ENCODE results near the gene GPD1. TPM values are rescaled to one million over a fixed set of nuclear protein-coding genes. Genes with fewer than 3 reads are reported as not detected.

Gene GPD1
- total RNA-seq, 1 donor from 2014 or later, result 0.91 TPM

DNA sequence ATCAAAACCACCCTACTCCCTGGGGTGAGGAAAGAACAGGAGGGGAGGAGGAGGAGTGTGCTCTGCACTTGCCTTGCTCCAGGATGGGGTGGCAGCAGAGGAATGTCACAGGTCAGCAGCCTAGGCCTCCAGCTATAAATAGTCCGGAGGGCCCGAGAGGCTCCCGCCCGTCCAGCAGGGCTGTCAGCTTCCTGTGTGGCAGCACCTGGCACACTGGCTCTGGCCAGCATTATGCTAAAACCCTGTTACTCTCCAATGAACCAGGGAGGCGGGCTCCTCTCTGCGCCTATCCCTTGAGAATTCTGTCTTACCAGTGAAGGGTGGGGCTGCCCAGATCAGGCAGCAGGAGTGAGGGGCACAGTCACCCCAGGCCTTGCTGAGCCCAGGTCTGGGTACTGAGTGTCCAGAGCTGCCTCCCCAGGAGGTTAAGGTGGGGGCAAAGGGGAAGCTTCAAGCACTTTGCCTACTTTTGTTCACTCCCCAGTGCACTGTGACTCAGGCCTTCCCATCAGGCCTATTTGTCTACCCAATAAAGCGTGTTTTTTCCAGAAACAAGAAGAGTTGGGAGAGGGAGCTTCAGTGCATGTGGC is 7.0 kb downstream of the GPD1 start:
- Mint-ChIP-seq H3K4me3 (peak overlapping the region; percentile 95), H3K27ac (peak overlapping the region; percentile 86), H3K36me3 (ENCODE audit: low read depth) (peaks cover 12% of the 10 kb centered on the region), H3K27me3 (no peaks in the 10 kb centered on the region), H3K4me1 (peaks cover 28% of the 10 kb centered on the region), H3K9me3 (no peaks in the 10 kb centered on the region)
- intact Hi-C loops (cut with micrococcal nuclease), result loop anchor here (1.0 kb wide), 1 partner anchor 56 kb away; the partner anchor contains the start of gene CERS5
- DNase-seq, result peak; percentile 67

DNA sequence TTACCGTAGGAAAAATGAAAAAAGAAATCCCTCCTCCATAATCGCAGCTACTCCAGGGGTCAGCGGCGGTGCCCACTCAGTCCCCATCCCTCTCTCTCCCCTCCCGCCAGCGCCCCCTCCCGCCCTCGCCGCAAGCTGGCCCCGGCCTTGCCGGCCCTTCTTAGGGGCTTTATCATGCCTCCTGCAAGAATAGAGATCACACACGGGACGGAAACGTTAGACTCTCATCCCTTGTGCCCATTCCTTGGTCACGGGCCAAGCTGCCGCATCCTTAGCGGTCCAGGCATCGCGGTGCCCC is 7.5 kb downstream of the GPD1 start:
- peaks cover 30% of the 10 kb centered on the region for H3K4me1 Mint-ChIP-seq
- H3K36me3 Mint-ChIP-seq (ENCODE audit: low read depth), result peaks cover 17% of the 10 kb centered on the region
- intact Hi-C loops (cut with micrococcal nuclease), result loop anchor here (1.0 kb wide), 1 partner anchor 56 kb away; the partner anchor contains the start of gene CERS5
- no peaks in the 10 kb centered on the region for H3K9me3 Mint-ChIP-seq
- no peaks in the 10 kb centered on the region for H3K27me3 Mint-ChIP-seq
- peak overlapping the region; percentile 96 for H3K27ac Mint-ChIP-seq
- no peak for DNase-seq
- H3K4me3 Mint-ChIP-seq, result peak overlapping the region; percentile 95

DNA sequence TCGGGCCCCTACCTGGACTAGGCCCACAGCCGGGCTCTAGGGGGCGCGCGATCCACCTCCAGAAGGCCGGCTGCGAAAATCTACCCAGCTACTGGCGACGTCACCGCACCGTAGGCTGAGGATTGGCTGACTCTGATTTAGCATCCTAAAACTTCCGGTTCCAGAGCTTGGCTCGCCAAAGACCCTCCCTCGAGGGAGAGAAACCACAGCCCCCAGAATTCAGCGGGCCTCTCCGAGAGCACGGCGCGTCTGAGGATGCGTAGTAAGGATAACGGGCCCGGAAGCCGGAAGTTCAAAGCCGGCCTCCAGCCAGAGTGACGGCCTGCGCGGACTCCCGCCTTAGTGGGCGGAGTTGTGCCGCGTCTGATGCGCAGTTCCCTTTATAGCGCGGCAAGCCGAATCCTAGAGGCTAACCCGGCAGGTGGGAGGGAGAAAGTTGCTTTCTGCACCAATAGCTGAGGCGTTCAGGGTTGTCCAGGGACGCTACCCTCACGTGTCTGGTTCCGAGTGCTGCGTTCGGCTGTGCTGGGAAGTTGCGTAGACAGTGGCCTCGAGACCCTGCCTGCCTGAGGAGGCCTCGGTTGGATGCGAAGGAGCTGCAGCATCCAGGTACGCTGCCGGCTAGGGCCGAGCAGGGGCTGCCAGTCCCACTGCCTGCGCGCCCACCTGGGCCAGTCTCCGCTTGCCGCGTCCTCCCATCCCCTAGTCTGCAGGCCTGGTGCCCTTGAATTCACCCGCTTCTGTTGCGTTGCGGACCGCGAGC is 8.1 kb downstream of the GPD1 start, which contains the start of gene COX14:
Gene COX14, plus strand, starts transcription at position 544 of the 763 bp plus-strand sequence. CDS start 7,808 bp downstream, outside the sequence.
- Mint-ChIP-seq H3K27me3 (no peaks in the 10 kb centered on the region), H3K9me3 (no peaks in the 10 kb centered on the region), H3K4me1 (peaks cover 32% of the 10 kb centered on the region), H3K4me3 (peak within 1 kb of the TSS; percentile 95), H3K36me3 (ENCODE audit: low read depth) (peaks cover 21% of the 10 kb centered on the region), H3K27ac (peak within 1 kb of the TSS; percentile 96)
- DNase-seq, result peak; percentile 100
- intact Hi-C loops (cut with micrococcal nuclease), result loop anchor here (1.0 to 2.0 kb wide), 4 partner anchors 27 to 109 kb away; partner anchors contain the start of genes CERS5, RACGAP1 and SMARCD1

DNA sequence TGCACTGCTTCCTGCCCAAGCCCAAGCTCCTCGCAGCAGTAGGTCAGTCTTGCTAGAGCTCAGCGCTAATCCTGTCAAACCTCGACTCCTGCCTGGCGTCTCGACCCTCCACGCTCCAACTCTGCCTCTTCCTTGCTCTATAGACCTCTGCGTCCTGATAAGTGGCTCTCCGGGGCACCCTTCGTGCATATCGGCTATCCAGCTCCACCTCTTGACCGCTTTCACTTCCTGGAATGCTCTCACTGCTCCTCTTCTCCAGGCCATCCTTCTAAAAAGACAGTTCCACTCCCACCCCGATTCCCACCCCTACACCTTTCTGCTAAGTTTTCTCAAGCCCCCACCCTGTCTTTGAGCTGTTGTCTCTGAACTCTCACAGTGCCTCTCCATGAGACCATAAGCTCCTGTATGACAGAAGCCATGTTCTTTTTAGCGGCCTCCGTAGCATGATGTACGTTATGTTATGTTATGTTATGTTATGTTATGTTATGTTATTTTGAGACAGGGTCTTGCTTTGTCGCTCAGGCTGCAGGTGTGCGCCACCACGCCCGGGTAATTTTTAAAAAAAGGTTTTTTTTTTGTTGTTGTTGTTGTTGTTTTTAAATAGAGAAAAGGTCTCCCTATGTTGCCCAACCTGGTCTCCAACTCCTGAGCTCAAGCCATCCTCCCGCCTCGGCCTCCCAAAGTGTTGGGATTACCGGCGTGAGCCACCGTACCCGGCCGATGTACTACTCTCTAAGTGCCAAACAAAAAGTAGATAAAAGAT is 8.8 kb downstream of the GPD1 start:
- Mint-ChIP-seq H3K4me3 (peak overlapping the region; percentile 95), H3K27me3 (no peaks in the 10 kb centered on the region), H3K27ac (peak overlapping the region; percentile 96), H3K9me3 (no peaks in the 10 kb centered on the region), H3K4me1 (peaks cover 33% of the 10 kb centered on the region), H3K36me3 (ENCODE audit: low read depth) (peaks cover 25% of the 10 kb centered on the region)
- DNase-seq, result no peak
- intact Hi-C loops (cut with micrococcal nuclease), result loop anchor here (1.0 to 2.0 kb wide), 3 partner anchors 27 to 108 kb away; partner anchors contain the start of genes RACGAP1 and SMARCD1

DNA sequence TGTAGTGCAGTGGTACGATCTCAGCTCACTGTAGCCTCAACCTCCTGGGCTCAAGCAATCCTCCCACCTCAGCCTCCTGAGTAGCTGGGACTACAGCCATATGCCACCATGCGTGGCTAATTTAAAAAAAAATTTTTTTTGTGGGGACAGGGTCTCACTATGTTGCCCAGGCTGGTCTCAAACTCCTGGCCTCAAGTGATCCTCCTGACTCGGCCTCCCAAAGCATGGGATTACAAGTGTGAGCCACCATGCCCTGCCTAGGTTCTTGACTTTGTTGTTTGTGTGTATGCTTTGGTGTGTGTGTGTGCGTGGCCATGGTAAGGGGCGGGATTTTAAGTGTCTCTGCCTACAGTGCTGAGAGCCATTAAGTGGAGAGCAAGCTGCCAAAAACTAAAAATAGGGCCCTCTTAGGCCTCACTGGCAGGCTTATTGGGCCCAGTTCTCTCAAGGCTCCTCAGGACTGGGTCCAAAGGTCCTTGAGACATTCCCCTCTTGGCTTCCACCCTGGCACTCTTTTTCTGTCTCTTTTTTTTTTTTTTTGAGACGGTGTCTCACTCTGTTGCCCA is 13.3 kb downstream of the GPD1 start:
- no peaks in the 10 kb centered on the region for H3K9me3 Mint-ChIP-seq
- DNase-seq, result no peak
- H3K36me3 Mint-ChIP-seq (ENCODE audit: low read depth), result peaks cover 49% of the 10 kb centered on the region
- no peak overlapping the region for H3K4me3 Mint-ChIP-seq
- intact Hi-C loops (cut with micrococcal nuclease), result no loop called here
- no peaks in the 10 kb centered on the region for H3K27me3 Mint-ChIP-seq
- H3K27ac Mint-ChIP-seq, result peak overlapping the region; percentile 37
- H3K4me1 Mint-ChIP-seq, result peaks cover 17% of the 10 kb centered on the region

DNA sequence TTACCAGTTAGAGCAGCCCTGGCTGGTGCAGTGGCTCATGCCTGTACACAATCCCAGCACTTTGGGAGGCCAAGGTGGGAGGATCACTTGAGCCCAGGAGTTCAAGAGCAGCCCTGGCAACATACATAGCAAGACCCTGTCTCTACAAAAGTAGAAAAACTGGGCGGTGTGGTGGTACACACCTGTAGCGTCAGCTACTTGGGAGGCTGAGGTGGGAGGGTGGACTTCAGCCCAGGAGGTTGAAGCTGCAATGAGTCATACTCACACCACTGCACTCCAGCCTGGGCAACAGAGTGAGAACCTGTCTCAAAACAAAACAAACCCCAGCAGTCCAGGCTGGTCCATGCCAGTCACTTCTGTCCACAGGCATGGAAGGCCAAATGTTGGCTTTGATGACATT is 15.6 kb downstream of the GPD1 start:
- no peaks in the 10 kb centered on the region for H3K27me3 Mint-ChIP-seq
- intact Hi-C loops (cut with micrococcal nuclease), result no loop called here
- DNase-seq, result no peak
- H3K4me1 Mint-ChIP-seq, result peaks cover 14% of the 10 kb centered on the region
- peaks cover 52% of the 10 kb centered on the region for H3K36me3 Mint-ChIP-seq (ENCODE audit: low read depth)
- H3K27ac Mint-ChIP-seq, result no peak overlapping the region
- no peak overlapping the region for H3K4me3 Mint-ChIP-seq
- H3K9me3 Mint-ChIP-seq, result no peaks in the 10 kb centered on the region

DNA sequence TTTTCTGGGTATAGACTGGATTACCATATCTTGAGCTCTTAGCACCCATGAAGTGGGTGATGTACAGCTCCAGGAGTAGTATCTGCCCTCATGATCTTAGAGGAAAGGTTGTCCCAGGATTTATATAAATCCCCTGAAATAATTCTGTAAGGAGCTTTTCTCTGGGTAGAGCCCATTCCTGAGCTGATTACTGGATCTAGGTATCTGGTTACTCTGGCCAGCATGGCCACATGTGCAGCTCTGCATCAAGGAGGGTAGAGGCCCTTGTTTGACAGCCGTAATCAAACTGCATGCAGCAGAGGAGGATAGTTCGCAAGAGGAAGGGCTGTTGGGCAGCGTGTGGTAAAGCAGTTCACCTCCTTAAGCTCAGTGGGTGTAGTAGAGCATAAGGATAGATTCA is 16.7 kb downstream of the GPD1 start:
- Mint-ChIP-seq H3K27me3 (no peaks in the 10 kb centered on the region), H3K4me1 (peaks cover 15% of the 10 kb centered on the region), H3K4me3 (no peak overlapping the region), H3K27ac (no peak overlapping the region), H3K36me3 (ENCODE audit: low read depth) (peaks cover 50% of the 10 kb centered on the region), H3K9me3 (no peaks in the 10 kb centered on the region)
- no peak for DNase-seq
- intact Hi-C loops (cut with micrococcal nuclease), result no loop called here

DNA sequence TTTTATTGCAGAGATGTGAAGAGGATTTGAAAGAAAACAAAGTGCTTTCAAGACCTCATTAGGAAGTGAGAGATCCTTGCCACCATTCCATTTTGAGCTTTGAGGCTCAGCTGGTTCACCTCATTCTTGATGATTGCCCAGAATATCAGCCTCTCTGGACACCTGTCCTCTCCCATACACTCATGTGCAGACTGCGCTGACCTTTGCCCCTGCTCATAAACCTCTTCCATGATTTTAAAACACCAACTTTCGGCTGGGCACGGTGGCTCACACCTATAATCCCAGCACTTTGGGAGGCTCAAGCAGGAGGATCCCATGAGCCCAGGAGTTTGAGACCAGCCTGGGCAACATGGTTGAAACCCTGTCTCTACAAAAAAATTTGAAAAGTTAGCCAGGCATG is 17.1 kb downstream of the GPD1 start:
- peaks cover 14% of the 10 kb centered on the region for H3K4me1 Mint-ChIP-seq
- H3K27me3 Mint-ChIP-seq, result no peaks in the 10 kb centered on the region
- H3K9me3 Mint-ChIP-seq, result no peaks in the 10 kb centered on the region
- no peak for DNase-seq
- no peak overlapping the region for H3K27ac Mint-ChIP-seq
- peaks cover 45% of the 10 kb centered on the region for H3K36me3 Mint-ChIP-seq (ENCODE audit: low read depth)
- intact Hi-C loops (cut with micrococcal nuclease), result no loop called here
- H3K4me3 Mint-ChIP-seq, result no peak overlapping the region

DNA sequence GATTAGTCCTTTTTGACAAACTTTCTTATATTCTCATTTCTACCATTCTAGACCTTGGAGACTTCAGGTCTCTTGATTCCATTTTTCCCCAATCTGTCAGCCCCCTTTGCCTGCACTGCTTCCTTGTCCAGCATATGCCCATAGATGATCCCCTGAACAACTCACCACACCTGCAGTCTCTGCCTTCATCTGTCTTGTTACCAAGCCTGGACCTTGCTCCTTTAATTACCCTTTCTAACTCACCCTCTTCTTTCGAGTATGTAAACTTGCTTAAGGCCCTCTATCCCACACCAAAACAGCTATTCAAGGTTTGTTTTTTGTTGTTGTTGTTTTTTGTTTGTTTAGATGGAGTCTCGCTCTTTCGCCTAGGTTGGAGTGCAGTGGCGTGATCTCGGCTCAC is 17.8 kb downstream of the GPD1 start:
- H3K27me3 Mint-ChIP-seq, result no peaks in the 10 kb centered on the region
- peaks cover 42% of the 10 kb centered on the region for H3K36me3 Mint-ChIP-seq (ENCODE audit: low read depth)
- no peak overlapping the region for H3K27ac Mint-ChIP-seq
- peaks cover 13% of the 10 kb centered on the region for H3K4me1 Mint-ChIP-seq
- DNase-seq, result no peak
- H3K9me3 Mint-ChIP-seq, result no peaks in the 10 kb centered on the region
- H3K4me3 Mint-ChIP-seq, result no peak overlapping the region
- intact Hi-C loops (cut with micrococcal nuclease), result no loop called here

DNA sequence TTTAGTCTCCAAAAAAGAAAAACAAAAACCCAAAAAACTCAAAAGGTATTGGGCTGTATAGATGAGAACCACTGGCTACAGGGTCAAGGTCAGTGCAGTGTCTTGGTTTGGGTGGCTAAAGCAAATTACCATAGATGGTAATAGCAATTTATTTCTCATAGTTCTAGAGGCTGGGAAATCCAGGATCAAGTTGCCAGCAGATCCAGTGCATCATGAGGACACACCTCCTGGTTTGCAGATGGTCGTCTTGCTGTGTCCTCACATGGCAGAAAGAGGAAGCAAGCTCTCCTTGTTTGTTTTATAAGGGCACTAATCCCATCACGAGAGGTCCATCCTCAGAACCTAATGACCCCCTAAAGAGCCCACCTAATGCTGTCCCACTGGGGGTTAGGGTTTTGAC is 19.4 kb downstream of the GPD1 start:
- H3K4me3 Mint-ChIP-seq, result no peak overlapping the region
- DNase-seq, result no peak
- H3K9me3 Mint-ChIP-seq, result no peaks in the 10 kb centered on the region
- H3K36me3 Mint-ChIP-seq (ENCODE audit: low read depth), result peaks cover 44% of the 10 kb centered on the region
- peaks cover 10% of the 10 kb centered on the region for H3K4me1 Mint-ChIP-seq
- no peak overlapping the region for H3K27ac Mint-ChIP-seq
- intact Hi-C loops (cut with micrococcal nuclease), result no loop called here
- H3K27me3 Mint-ChIP-seq, result no peaks in the 10 kb centered on the region

DNA sequence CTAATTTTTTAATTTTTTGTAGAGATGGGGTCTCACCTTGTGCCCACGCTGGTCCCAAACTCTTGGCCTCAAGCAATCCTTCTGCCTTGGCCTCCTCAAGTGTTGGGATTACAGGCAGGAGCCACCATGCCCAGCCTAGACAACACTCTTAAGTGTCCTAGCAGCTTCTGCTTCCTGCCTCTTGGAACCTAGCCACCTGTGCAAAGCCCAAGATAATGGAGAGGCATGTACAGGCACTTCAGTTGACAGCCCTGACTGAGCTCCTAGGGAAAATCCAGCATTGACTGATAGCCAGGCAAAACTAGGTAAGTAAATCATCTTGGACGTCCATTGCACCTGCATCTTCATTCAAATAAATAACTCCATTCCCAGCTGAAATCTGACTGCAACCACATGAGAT is 23.7 kb downstream of the GPD1 start:
- H3K4me1 Mint-ChIP-seq, result peaks cover 10% of the 10 kb centered on the region
- no peak overlapping the region for H3K27ac Mint-ChIP-seq
- DNase-seq, result no peak
- peaks cover 38% of the 10 kb centered on the region for H3K36me3 Mint-ChIP-seq (ENCODE audit: low read depth)
- H3K4me3 Mint-ChIP-seq, result no peak overlapping the region
- H3K27me3 Mint-ChIP-seq, result no peaks in the 10 kb centered on the region
- no peaks in the 10 kb centered on the region for H3K9me3 Mint-ChIP-seq
- intact Hi-C loops (cut with micrococcal nuclease), result no loop called here

DNA sequence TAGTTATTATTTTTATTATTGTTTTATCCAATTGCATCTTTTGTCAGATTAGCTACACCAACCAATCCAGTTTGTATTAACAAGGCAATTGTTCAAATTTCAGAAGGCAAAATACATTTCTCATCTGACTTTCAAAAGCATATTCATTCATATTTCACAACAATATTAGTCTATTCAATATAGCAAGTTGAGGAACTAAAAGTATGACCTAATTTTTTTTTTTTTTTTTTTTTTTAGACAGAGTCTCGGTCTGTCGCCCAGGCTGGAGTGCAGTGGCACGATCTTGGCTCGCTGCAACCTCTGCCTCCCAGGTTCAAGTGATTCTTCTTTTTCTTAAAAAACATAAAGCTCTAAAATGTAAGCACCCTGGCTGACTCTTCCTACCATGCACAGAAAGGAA is 25.5 kb downstream of the GPD1 start:
- no peaks in the 10 kb centered on the region for H3K9me3 Mint-ChIP-seq
- intact Hi-C loops (cut with micrococcal nuclease), result no loop called here
- DNase-seq, result no peak
- no peaks in the 10 kb centered on the region for H3K27me3 Mint-ChIP-seq
- H3K4me3 Mint-ChIP-seq, result no peak overlapping the region
- no peak overlapping the region for H3K27ac Mint-ChIP-seq
- H3K4me1 Mint-ChIP-seq, result peaks cover 11% of the 10 kb centered on the region
- H3K36me3 Mint-ChIP-seq (ENCODE audit: low read depth), result peaks cover 43% of the 10 kb centered on the region

DNA sequence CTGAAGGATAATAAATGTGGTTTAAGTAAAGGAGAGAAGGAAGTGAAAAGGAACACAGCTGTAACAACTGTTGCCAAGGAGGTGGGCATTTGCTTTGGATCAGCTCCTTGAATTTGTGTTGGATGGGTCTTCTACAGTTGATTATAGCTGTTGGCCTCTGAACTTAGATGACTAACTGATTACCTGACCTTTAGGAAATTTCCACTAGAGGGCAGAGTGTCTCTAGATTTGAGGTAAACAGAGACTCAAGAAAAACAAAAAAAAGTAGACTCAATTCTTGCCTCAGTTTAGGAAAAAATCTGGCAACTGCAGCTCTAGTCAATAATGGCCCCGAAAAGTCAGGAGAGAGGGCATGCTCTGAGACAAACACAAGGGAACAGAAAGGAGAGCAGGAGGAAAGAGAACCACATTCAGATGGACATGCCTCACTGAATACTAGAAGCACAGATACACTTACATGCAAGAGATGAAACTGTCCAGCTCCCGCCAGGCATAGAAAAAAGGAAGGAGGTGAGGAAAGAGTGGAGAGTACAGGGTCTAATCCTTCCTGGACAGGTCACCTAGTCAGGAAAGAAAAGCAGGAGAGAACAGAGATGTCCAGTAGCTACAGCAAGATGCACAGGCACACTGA is 28.8 kb downstream of the GPD1 start:
- intact Hi-C loops (cut with micrococcal nuclease), result loop anchor here (1.0 kb wide), 2 partner anchors 43 to 182 kb away; no protein-coding TSS in a partner anchor

More for the DNA sequence above, 28.8 kb downstream of the GPD1 start:
- DNase-seq, result peak; percentile 72
- Mint-ChIP-seq H3K27ac (peak overlapping the region; percentile 59), H3K9me3 (no peaks in the 10 kb centered on the region), H3K4me3 (no peak overlapping the region), H3K27me3 (no peaks in the 10 kb centered on the region), H3K36me3 (ENCODE audit: low read depth) (peaks cover 50% of the 10 kb centered on the region), H3K4me1 (peaks cover 4% of the 10 kb centered on the region)

Data from activated CD4-positive, alpha-beta T cell treated with anti-CD3 and anti-CD28 coated beads, Interleukin-2, amount 10 ng/mL, durations not matched to agents 24 days and 14 days (primary cell).